GM19043 (cell line): ENCODE results near the gene S100A16.
A peak's percentile ranks its signal among the peaks of the same experiment; 100 is the strongest.

ENCODE experiments used
- ATAC-seq: cut with Tn5 transposase; IDR thresholded peaks from one replicate; pipeline ENCODE4 v1.9.1; 2021; ENCODE audit warnings: low read depth; ENCODE audit not compliant: unreplicated experiment

S100A16 gene

DNA sequence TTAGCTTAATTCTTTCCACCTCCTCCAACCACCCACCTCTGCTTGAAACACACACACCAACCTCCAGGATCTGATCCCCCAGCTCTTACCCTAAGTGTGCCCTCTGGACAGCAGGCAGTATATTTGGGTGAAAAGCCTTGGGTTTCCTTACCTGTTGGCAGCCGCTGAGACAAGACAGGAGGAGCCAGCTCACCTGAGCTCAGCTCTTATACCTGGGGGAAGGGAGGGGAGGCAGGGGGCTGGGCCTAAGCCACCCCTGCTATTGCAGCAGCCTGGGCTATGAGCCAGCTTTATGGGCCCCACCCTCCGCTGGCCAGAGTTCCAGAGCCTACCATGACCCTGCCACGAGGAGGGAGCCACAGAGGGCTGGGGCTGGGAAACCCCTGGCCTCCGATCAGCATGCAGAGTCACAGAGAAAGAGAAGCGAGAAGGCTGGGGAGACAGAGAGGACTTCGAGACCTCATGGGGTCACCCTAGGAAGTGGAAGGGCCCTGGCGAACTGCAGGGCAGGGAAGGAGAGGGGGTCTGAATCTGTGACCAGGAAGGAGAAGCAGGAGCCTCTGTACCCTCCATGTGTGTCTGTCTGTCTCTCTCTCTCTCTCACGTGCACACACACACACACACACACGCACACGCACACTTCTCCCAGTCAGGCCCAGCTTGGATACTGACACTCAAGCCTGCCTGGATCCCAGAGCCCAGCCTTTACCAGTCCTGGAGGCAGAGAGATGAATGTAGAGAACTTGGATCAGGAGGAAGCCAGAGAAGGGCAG lies 3.4 kb upstream of the S100A16 start, which contains the start of gene S100A14:
S100A14 (minus strand) TSS at position 182 of the 773 bp plus-strand sequence. CDS start 467 bp downstream, outside the sequence.
- ATAC-seq, result no peak

DNA sequence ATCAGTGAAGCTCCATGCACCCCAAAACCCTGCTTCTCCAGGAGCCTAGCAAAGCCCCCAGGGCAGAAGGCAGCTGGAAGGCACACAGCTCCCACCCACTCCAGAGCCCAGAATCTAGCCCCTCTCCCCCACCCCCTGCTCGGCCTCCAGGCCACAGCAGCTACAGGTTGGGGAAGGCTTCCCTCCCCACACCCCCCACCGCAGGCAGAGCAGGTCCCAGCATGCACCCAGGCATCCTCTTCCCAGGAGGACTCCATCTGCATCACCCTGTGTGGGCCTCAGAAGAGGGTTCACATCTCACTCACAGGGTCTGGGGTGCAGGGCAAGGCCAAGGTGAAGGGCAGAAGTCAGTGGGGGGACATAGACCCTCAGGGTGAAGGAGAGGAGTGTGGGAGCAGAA lies 2.5 kb upstream of the S100A16 start:
- ATAC-seq, result no peak

DNA sequence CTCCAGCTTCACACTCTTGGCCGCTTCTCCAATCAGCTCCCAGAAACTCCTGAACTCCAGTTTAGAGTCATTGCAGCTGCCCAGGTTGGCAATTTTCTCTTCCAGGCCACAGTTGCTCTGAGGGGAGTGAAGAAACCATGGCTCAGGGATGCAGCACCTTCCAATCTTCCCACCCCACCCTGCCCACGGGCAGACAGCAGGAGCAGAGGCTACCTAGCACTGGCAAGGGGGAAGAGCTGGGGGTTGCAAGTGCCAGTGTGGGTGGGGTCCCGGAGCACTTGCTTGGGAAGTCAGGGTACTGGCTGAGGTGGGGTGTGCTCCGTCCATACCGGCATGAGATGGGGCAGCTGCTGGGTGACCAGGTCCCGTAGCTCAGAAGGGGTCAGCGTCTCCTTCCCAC lies 2.0 kb upstream of the S100A16 start:
- ATAC-seq, result no peak

DNA sequence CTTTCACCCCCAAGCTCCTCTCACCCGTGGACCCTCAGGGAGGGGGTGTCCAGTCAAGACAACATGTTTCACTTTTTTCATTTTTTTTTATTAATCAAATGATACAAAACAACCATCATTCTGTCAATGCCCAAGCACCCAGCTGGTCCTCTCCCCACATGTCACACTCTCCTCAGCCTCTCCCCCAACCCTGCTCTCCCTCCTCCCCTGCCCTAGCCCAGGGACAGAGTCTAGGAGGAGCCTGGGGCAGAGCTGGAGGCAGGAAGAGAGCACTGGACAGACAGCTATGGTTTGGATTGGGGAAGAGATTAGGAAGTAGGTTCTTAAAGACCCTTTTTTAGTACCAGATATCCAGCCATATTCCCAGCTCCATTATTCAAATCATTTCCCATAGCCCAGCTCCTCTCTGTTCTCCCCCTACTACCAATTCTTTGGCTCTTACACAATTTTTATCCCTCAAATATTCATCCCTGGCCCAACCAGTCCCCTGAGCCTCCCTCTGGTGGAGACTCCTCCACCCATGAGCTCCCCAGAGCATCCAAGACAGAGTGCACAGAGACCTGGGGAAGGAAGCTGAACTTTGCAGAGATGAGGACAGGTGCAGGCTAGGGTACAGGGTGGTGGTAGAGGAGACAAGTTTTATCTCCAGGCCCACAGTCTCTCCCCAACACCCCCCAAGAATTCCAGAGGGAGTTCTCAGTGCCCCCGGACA lies 1.4 kb upstream of the S100A16 start:
- ATAC-seq, result no peak

DNA sequence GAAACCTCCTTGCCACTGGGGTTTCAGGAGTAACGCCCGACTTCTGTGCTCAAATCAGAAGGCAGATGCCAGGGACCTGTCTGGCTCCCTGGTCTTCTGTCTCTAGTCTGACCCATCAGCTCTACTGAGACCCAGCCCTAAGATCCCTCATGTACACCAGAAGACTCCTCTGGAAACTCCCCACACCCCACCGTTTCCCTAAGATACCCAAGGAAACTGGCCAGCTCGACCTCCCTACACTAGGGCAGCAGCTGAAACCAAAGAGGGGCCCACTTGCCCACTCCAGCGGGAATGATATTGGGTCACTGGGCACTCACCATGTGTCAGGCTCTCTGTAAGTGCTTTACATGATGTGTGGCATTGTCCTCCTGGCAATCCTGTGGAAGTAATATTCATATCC lies 469 bp upstream of the S100A16 start:
- ATAC-seq, result no peak

DNA sequence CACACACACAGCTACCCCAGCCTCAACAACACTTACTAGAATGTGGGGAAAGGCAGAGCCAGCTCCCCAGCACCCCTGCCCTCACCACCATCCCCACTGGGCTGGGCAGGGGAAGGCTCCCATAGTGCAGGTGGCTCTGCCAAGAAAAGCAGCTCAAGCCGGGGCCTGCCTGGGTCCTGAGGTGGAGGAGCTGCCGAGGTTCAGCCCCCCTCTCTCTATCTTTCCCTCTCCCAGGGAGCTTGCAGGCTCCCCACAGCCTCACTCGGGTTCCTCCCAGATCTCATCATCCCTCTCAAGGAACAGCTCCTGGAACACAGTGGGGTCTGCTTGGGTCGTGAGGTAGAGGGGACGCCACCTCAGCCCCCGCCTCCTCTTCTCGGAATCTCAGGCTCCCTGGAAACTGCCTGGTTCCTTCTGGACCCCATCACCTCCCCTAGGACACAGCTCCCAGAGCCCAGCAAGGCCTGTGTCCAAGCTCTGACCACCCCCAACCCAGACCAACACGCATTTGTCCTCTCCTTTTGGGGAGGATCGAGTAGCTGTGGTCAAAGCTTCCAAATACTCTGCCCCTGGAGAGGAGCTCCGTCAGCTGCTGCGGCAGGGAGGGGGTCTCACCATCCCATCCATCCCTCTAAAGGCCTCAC lies 704 bp downstream of the S100A16 start:
- ATAC-seq, result no peak

DNA sequence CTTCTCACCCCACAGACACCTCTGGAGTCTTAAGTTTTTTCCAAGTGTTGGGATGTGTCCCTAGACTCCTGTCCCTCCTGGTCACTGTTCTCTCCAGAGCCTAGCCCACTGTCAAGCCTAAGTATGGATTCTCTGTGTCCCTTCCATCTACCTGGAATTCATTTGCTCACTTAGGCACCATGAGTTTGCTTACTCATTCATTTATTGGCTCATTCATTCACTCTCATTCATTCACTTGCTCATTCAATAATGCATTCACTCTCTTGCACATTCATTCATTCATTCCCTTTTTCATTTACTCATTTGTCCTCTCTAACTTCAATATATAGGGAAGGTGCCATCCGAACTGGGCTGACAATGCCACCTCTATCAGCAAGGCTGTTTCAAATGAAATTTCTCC lies 1.6 kb downstream of the S100A16 start:
- no peak for ATAC-seq

DNA sequence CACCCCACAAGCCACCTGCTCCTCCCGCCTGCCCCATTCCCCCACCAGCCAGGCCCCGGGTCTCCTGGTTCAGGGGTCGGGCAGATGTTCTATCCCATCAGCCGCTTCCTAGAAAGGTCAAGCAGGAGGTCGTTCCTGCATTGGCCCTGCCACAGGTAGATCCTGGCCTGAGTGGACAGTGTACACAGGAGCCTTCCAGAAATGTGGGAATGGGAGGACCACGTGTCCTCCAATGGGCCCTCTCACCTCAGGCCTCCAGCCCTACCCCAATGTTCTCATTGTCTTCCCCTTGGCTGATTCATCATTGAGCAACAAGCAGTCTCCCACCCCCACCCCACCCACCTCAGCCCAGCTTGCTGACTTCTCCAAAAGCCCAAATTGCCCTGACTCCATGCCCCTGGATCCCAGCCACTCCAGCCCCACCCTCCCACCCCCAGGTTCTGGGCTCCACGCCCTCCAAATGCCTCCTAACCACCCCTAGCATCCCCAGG lies 2.1 kb downstream of the S100A16 start:
- ATAC-seq, result no peak

DNA sequence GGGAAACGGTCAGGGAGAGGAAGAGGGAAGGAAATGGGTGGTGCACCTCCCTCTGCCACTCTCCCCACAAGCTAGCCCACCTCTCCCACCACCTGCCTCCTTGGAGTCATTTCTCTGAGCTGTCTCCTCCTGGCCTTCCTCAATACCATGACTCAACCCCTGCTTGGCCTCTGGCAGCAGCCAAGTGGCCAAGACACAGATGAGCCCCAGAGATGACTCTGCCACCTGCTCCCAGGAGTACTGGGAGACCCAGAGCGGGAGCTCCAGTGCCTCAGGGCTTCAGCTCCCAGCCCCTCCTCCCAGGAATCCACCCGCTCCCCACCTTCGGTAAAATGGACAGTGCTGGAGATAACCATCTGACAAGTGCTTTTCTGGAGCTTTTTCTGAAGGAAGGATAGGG lies 2.6 kb downstream of the S100A16 start:
- ATAC-seq, result no peak

DNA sequence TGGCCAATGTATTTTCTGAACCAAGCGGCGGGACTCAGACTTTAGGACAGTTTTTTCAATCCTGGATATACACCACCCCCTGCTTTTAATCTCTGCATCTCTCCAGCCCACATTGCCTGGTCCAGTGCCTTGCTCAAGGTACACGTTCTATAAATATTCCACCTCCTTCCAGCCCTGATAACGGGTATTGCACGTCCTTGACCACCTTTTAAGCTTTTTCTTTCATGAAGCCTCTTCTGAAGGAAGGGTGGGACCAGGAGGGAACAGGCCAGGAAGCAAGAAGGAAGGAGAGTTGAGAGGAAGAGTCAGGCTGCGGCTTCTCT lies 3.4 kb downstream of the S100A16 start:
- ATAC-seq, result no peak

DNA sequence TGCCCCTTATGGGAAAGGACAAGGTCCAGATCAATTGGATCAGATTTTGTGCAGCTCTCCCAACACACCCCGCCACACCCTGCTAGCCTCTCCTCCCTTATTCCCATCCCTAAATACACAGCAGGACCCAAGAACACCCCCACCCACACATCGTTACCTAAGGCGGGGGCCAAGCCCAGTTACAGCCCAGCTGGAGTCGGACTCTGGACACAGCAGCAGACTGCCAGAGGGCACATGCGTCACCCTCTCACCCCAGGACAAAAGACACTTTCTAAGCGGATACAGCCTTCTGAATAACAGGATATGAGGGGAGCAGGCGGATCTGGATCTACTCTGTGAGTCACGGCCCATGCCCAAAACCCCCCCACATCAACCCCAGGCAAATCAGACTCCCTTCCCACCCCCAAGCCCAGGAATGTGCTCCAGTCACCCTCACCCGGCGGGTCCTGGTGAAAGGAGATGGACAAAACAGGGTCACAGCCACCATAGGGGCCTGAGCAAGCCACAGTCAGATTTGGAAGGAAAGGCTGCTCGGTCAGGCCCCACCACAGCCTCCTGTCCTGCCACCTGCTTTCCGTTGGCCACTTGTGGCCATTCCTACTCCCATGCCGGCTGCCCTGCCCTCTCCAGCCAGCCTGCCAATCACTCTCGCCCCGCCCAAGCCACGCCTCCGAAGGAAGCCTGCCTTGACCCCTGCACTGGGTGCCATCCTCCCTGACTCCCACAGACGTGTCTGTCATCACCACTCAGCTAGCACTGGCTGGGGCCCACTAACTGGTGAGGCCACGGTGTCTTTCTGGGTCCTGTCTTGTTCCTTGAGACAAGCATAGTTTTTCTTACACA lies 4.0 kb downstream of the S100A16 start:
- no peak for ATAC-seq

DNA sequence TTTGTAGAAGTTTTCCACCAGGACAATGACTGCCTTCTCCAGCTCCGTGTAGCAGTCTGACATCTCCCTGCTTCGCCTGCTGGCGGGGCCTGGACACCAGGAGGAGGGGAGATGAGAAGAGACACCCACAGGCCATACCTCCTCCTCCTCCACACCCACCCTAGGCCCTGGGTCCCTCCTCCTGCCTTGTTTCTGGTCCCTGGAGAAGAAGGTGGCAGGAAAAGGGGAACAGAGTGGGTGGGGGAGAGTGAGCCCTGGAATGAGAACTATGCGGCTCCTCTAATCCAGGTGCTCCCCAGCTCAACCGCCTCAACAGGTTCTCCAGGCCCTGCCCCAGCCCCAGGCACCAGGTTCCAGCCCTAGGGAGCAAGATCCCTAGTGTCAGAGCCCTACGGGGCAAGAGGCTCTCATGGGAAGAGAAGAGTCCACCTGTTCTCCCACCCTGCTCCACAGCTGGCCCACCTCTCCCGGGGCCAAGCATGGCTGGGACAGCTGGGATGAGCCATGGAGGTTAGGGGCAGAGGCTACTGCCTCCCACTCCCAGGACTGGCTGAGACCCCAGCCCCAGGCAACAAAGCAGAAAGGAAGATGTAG lies 4.8 kb downstream of the S100A16 start:
- no peak for ATAC-seq

DNA sequence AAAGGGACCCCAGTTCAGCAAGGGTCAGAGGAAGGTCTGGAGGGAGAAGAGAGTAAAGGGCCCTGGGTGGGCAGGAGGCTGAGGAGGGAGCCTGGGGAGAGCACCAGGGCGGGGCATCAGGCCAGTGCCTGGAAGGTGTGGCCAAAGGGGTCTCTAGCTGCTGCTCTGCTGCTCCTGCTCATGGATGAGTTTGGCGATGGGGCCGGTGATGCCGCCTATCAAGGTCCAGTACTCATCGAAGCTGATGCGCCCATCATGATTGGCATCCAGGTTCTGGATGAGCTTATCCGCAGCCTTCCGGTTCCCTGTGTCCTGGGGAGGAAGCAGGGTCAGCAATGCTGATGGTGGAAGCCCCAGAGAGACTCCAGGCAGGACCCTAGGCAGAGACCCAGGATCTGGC lies 5.6 kb downstream of the S100A16 start:
- ATAC-seq, result no peak

DNA sequence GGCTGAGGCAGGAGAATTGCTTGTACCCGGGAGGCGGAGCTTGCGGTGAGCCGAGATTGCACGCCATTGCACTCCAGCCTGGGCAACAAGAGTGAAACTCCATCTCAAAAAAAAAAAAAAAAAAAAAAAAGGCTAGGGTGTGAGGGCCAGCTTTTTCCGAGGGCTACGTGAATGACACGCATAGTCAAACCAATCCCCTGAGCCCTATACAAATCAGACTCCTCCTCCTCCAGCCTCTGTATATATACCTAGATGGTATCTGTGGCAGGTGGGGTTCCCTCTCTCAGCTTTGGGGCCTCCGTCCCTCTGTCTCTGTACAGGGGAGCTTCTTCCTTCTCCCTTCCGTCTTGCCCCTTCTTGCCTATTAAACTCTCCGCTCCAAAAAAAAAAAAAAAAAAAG lies 6.7 kb downstream of the S100A16 start:
- ATAC-seq, result no peak

DNA sequence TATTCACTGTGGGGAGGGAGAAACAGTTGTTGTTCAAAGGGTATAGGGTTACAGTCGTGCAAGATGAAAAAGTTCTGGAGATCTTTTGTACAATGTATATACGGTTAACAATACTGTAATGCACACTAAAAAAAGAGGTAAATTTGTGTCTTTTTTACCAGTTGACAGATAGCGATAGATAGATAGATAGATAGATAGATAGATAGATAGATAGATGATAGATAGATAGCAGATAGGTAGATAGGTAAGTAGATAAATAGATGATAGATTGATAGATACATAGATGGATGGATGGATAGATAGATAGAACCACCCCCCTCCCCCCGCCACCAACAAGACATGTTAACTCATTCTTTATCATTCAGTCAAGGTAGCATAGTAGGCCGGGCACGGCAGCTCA lies 10.2 kb downstream of the S100A16 start:
- no peak for ATAC-seq

DNA sequence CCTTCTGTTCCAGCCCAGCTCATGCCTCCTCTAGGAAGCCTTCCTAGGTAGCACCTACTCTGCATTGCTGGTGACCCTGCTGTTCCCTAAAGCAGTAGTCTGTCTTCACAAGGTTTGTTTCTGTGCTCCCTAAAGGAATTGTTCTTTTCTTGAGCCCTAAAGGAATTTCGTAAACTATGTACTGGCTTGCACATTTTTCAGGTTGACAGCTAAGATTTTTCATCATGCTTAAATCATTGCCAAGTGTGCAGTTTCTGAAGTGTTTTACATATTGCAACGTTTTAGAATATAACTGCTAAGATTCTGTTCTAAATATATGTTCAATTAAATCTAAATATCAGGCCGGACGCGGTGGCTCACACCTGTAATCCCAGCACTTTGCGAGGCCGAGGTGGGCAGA lies 13.1 kb downstream of the S100A16 start:
- no peak for ATAC-seq

DNA sequence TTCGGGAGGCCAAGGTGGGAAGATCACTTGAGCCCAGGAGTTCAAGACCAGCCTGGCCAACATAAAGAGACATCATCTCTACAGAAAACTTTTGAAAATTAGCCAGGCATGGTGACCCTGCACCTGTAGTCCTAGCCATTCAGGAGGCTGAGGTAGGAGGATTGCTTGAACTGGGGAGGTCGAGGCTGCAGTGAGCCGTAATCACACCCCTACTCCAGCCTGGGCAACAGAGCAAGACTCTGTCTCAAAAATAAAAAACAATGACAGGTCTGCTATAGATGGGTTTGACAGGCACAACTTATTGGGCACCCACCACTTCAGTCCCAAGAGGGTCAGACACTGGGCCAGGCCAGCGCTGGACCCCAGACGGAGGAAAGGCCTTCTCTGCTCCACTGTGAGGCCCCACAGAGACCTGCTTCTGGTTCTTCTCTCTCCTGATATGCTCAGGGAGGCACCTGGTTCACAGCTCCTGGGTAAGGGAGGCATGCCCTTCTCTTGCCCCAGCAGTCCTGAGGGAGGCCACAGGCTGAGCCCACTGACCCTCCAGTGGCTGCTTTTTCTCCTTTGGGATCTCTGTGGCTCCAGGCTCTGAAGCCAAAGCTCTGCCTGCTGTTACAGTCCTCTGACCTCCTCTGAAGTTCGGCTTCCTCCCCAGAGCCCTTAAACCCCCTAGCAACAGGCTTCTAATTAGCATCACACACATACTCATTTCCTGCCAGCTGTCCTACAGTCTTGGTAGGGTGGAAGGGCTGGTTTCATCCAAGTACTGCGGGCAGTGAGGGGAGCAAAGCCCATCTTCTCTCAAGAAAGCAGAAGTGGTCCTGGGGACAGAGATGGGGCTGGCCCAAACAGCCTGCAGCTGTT lies 14.4 kb downstream of the S100A16 start:
- ATAC-seq, result peak; percentile 99

DNA sequence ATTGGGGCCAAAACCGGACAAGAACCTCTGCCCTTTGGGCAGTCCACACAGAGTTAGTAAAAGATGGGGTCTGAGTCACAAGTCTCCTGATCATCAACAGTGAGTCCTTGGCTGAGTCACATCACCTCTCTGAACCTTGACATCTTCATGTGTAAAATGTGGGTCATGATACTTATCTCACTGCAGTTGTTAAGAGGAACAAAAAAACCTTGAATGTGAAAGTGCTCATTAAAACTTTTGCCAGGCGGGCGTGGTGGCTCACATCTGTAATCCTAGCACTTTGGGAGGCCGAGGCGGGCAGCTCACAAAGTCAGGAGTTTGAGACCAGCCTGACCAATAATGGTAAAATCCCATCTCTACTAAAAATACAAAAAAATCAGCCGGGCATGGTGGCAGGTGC lies 15.7 kb downstream of the S100A16 start:
- ATAC-seq, result no peak

DNA sequence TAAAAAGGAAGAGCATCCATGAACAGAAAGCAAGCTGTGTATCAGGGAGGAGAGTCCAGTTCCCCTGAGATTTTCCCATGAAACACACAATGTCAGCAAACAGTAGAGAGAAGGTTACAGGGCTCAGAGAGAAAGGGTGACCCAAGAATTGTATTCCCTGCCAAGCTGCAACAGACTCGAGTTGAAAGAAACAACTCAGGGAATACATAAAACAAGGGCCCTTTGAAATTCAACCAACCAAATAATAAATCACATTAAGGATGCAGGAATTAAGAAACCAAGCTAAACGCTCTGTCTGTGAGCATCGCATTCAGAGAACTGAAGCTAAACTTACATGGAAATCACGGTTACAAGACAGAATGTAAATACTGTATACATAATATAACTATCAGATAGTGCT lies 20.2 kb downstream of the S100A16 start:
- ATAC-seq, result no peak
